ENCODE data around the gene SIAH2. TPM values are rescaled to one million over a fixed set of nuclear protein-coding genes. Genes with fewer than 3 reads are reported as not detected.
A peak's percentile ranks its signal among the peaks of the same experiment; 100 is the strongest.

SIAH2 gene
- total and polyA plus RNA-seq, 9 of the 15 experiments (the other 6 are each of a cell fraction or from before 2014, with no cell fraction given): 4.8 to 39.0 (median 29.9) TPM

GRCh38 chr3:150703756-150704344 is 59.1 kb downstream of the SIAH2 start, which contains the start of gene ERICH6 (continued):
- TF ChIP-seq, protein P1, sequence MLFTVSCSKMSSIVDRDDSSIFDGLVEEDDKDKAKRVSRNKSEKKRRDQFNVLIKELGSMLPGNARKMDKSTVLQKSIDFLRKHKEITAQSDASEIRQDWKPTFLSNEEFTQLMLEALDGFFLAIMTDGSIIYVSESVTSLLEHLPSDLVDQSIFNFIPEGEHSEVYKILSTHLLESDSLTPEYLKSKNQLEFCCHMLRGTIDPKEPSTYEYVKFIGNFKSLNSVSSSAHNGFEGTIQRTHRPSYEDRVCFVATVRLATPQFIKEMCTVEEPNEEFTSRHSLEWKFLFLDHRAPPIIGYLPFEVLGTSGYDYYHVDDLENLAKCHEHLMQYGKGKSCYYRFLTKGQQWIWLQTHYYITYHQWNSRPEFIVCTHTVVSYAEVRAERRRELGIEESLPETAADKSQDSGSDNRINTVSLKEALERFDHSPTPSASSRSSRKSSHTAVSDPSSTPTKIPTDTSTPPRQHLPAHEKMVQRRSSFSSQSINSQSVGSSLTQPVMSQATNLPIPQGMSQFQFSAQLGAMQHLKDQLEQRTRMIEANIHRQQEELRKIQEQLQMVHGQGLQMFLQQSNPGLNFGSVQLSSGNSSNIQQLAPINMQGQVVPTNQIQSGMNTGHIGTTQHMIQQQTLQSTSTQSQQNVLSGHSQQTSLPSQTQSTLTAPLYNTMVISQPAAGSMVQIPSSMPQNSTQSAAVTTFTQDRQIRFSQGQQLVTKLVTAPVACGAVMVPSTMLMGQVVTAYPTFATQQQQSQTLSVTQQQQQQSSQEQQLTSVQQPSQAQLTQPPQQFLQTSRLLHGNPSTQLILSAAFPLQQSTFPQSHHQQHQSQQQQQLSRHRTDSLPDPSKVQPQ (CRISPR knock-in tag; IDR thresholded peaks at IDR 0.05; ENCODE audit: borderline replicate concordance): no peak
- TF ChIP-seq ZNF699 (CRISPR knock-in tag; IDR thresholded peaks at IDR 0.05; ENCODE audit: insufficient replicate concordance) (no peak), BCOR (IDR thresholded peaks at IDR 0.05) (no peak), ILK (tag; IDR thresholded peaks at IDR 0.05; ENCODE audit: borderline replicate concordance, low read depth) (no peak), CBFA2T3 (IDR thresholded peaks at IDR 0.05) (no peak), LEF1 (IDR thresholded peaks at IDR 0.05) (no peak), SMAD4 (CRISPR knock-in tag; conservative IDR thresholded peaks at IDR 0.05) (no peak), ZKSCAN8 (CRISPR knock-in tag; IDR thresholded peaks at IDR 0.05) (no peak), ZNF79 (CRISPR knock-in tag; IDR thresholded peaks at IDR 0.05; ENCODE audit: low read depth) (no peak), SIX5 (IDR thresholded peaks at IDR 0.05; ENCODE audit: borderline replicate concordance in 1 of 2, insufficient read depth in 1 of 2, low read depth in 1 of 2, low read length in 2 of 2) (no peak), CXXC5 (CRISPR knock-in tag; IDR thresholded peaks at IDR 0.05) (peak; percentile 71), EWSR1 (IDR thresholded peaks at IDR 0.05; ENCODE audit: borderline replicate concordance, low read depth, partially characterized antibody) (no peak), EZH2 (IDR thresholded peaks at IDR 0.05; ENCODE audit: borderline replicate concordance, low read depth, low read length) (no peak), ID3 (CRISPR knock-in tag; IDR thresholded peaks at IDR 0.05) (no peak), ID3 (tag; IDR thresholded peaks at IDR 0.05) (no peak), TAL1 (IDR thresholded peaks at IDR 0.05) (no peak), JUNB (CRISPR knock-in tag; conservative IDR thresholded peaks at IDR 0.05) (no peak), E2F8 (IDR thresholded peaks at IDR 0.05; ENCODE audit: low read depth, partially characterized antibody) (no peak), SP2 (IDR thresholded peaks at IDR 0.05; ENCODE audit: extremely low read depth, low read depth, low read length, poor library complexity, severe bottlenecking) (no peak), SMARCB1 (IDR thresholded peaks at IDR 0.05; ENCODE audit: insufficient read length, low read depth) (no peak), TCF7 (IDR thresholded peaks at IDR 0.05; ENCODE audit: borderline replicate concordance) (no peak)
- TF ChIP-seq, protein P2, sequence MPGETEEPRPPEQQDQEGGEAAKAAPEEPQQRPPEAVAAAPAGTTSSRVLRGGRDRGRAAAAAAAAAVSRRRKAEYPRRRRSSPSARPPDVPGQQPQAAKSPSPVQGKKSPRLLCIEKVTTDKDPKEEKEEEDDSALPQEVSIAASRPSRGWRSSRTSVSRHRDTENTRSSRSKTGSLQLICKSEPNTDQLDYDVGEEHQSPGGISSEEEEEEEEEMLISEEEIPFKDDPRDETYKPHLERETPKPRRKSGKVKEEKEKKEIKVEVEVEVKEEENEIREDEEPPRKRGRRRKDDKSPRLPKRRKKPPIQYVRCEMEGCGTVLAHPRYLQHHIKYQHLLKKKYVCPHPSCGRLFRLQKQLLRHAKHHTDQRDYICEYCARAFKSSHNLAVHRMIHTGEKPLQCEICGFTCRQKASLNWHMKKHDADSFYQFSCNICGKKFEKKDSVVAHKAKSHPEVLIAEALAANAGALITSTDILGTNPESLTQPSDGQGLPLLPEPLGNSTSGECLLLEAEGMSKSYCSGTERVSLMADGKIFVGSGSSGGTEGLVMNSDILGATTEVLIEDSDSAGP (CRISPR knock-in tag; IDR thresholded peaks at IDR 0.05): peak; percentile 92
